22Rv1 (cell line): ENCODE measurements around the gene TAP2.

Experiments used
- CTCF ChIP-seq: fragments of 450-650 bp; IDR thresholded peaks from 2 replicates; pipeline ENCODE4 v1.5.1; 2017; ENCODE audit warnings: mild to moderate bottlenecking
- ZFX ChIP-seq: fragments of 450-650 bp; IDR thresholded peaks from 2 replicates; pipeline ENCODE4 v1.6.1; 2017; ENCODE audit warnings: antibody characterized with exemption, borderline replicate concordance

- no peak for TF ChIP-seq CTCF
- no peak for TF ChIP-seq ZFX
These were observed 29.4 kb downstream of the TAP2 start for GRCh38 chr6:32809171-32809570.
